NCI-H1048 (cell line): ENCODE measurements around the gene GOLGA8K.
"Not testable (repeated sequence)": the region's sequence is repeated elsewhere in the genome, so short reads cannot be mapped to it uniquely, and the experiment has no call there.

Experiments used
- DNase-seq: peaks from one replicate; lab custom pipeline; 2025; lab: John Stamatoyannopoulos, UW

GOLGA8K gene

GRCh38 chr15:32352748-32353147 lies 50.3 kb downstream of the GOLGA8K start:
- DNase-seq: not testable (repeated sequence)

- DNase-seq: not testable (repeated sequence)
Observed at GRCh38 chr15:32350563-32351220, 52.4 kb downstream of the GOLGA8K start.

GRCh38 chr15:32347037-32347436 lies 56.1 kb downstream of the GOLGA8K start:
- DNase-seq: not testable (repeated sequence)

- DNase-seq: not testable (repeated sequence)
Observed at GRCh38 chr15:32345978-32346547, 57.0 kb downstream of the GOLGA8K start.

GRCh38 chr15:32343921-32344320 lies 59.2 kb downstream of the GOLGA8K start:
- DNase-seq: not testable (repeated sequence)
